BJ (cell line): ENCODE data around the gene OIP5. TPM values are rescaled to one million over a fixed set of nuclear protein-coding genes. Genes with fewer than 3 reads are reported as not detected.

ENCODE experiments used
- CTCF ChIA-PET: fragments of 350-600 bp; formaldehyde crosslinking; extraction: SDS; loops from one replicate; lab custom pipeline; 2021; ENCODE audit warnings: antibody characterized with exemption, inconsistent platforms; lab: Yijun Ruan, JAX
- POLR2A ChIA-PET: fragments of 300-600 bp; sonication (Branson Sonifier 250); formaldehyde crosslinking; extraction: SDS; loops from one replicate; lab custom pipeline; 2021; ENCODE audit warnings: antibody characterized with exemption; lab: Charles Lee
- DNase-seq: peaks from one replicate; pipeline ENCODE4 v3.0.0-alpha.2; 2011; ENCODE audit warnings: low read depth
- H3K27me3 ChIP-seq: 2 replicates; pipeline ENCODE4 v1.6.0; 2011; ENCODE audit warnings: low read length; ENCODE audit not compliant: control insufficient read depth, insufficient read depth
- H3K36me3 ChIP-seq: 2 replicates; pipeline ENCODE4 v1.5.1; 2011; ENCODE audit warnings: low read length; ENCODE audit not compliant: control insufficient read depth, insufficient read depth
- H3K4me3 ChIP-seq: 2 replicates; pipeline ENCODE4 v1.5.1; 2011; ENCODE audit warnings: low read depth, mild to moderate bottlenecking, control low read depth, low read length
- polyA plus RNA-seq: library from polyadenylated mRNA; depleted of rRNA; stranded (reverse); fragments of >200 nt; gene quantifications from 2 replicates; pipeline ENCODE4 v1.2.3, GENCODE V29; 2011
- TF ChIP-seq, protein P1 (sequence below): IDR thresholded peaks from 2 replicates; pipeline ENCODE4 v1.5.1; 2011; ENCODE audit warnings: low read depth, mild to moderate bottlenecking, control low read depth, inconsistent platforms, low read length, moderate library complexity; ENCODE audit not compliant: insufficient read depth

OIP5 gene
- polyA plus RNA-seq, 1 experiment: 4.0 TPM

DNA sequence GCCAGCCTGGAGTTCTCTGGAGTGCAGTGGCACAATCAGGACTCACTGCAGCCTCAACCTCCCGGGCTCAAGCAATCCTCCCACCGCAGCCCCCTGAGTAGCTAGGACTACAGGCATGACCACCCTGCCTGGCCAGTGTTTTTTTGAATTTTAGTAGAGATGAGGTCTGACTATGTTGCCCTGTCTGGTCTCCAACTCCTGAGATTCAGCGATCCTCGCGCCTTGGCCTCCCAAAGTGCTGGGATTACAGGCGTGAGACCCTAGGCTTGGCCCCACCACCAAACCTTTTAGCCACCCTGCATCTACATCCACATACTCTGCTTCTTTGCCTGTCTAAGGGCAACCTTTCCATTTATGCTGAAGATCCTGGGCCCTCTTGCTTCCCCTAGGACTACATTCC, 4.7 kb upstream of the OIP5 start:
- Histone ChIP-seq H3K4me3 (no peak overlapping the region), H3K27me3 (no peaks in the 10 kb centered on the region), H3K36me3 (no peaks in the 10 kb centered on the region)
- CTCF ChIA-PET: no interaction called here
- POLR2A ChIA-PET: no interaction called here
- no peak for DNase-seq
- TF ChIP-seq, protein P1, sequence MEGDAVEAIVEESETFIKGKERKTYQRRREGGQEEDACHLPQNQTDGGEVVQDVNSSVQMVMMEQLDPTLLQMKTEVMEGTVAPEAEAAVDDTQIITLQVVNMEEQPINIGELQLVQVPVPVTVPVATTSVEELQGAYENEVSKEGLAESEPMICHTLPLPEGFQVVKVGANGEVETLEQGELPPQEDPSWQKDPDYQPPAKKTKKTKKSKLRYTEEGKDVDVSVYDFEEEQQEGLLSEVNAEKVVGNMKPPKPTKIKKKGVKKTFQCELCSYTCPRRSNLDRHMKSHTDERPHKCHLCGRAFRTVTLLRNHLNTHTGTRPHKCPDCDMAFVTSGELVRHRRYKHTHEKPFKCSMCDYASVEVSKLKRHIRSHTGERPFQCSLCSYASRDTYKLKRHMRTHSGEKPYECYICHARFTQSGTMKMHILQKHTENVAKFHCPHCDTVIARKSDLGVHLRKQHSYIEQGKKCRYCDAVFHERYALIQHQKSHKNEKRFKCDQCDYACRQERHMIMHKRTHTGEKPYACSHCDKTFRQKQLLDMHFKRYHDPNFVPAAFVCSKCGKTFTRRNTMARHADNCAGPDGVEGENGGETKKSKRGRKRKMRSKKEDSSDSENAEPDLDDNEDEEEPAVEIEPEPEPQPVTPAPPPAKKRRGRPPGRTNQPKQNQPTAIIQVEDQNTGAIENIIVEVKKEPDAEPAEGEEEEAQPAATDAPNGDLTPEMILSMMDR: no peak

DNA sequence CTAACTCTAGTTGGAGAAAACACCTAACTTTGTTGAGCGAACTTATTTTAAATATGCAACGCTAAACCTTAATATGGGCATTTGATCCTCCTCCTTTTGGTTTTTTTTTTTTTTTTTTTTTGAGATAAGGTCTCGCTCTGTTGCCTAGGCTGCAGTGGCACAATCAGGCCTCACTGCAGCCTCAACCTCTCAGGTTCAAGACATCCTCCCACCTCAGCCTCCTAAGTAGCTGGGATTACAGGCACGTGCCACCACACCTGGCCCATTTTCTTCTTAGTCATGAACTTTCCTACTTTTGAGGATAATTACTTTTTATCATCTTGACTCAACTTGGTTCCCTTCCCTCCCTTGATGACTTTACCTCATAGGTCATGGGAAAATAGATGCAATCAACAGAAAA, 4.2 kb upstream of the OIP5 start:
- TF ChIP-seq, protein P1: no peak
- CTCF ChIA-PET: no interaction called here
- no peak overlapping the region for H3K4me3 ChIP-seq
- no peaks in the 10 kb centered on the region for H3K36me3 ChIP-seq
- H3K27me3 ChIP-seq: no peaks in the 10 kb centered on the region
- no peak for DNase-seq
- POLR2A ChIA-PET: no interaction called here

DNA sequence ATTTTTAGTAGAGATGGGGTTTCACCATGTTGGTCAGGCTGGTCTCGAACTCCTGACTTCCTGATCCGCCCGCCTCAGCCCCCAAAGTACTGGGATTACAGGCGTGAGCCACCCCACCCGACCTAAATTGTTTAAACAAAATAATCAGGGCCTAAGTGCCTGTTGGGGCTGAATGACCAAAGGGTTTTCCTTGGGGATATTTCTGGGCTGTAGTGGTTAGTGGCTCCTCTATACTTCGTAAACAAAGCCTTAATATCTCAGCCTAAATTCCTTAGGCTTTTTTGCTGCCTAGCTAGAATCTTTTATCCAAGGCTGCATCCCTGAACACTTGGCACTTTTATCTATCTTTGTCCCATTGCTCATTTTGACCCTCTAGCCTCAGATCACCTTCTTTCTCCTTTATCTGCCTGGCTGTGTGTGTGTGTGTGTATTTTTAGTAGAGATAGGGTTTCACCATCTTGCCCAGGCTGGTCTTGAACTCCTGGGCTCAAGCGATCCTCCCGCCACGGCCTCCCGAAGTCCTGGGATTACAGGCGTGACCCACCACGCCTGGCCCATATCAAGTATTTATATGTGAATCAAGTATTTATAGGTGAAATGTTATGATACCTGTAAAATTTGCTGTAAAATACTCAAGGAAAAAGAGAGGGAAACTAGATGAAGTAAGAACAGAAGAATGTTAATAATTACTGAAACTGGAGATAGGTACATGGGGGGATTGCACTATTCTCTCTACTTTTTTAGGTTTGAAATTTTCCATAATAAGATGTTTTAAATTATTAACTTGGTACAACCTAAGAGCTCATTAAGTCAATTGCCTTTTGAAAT, 2.1 kb upstream of the OIP5 start:
- TF ChIP-seq, protein P1: no peak
- H3K27me3 ChIP-seq: no peaks in the 10 kb centered on the region
- no peak for DNase-seq
- no peaks in the 10 kb centered on the region for H3K36me3 ChIP-seq
- ChIA-PET CTCF (interaction anchor here (0.5 to 0.6 kb wide), 2 partner anchors 312 to 433 kb away, joined by 3 read pairs; no protein-coding TSS in a partner anchor), POLR2A (no interaction called here)
- H3K4me3 ChIP-seq: no peak overlapping the region

DNA sequence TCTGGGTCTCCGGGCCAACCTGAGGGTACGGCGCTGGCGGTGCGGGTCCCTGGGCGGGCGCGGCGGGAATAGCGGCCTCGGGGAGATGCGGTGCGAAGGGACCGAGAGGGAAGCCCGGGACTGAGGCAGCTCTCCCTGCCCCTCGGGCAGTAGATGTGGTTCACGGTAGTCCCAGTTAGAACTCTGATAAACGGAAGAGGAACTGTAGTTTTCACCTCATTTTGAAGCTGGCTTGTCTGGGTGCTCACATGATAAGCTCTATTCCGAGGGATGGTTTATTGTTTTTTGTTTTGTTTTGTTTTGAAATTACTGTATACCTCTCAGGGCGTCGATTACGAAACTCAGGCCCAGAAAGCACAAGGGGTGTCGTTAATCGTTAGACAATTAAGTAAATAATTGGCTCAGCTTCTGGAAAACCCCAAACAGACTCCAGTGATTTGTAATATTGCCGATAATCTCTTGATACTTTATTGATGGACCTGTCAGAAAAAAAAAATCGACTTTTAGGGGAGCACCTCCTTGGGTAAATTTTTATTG, 703 bp upstream of the OIP5 start:
- CTCF ChIA-PET: interaction anchor here (0.5 to 2.7 kb wide), 12 partner anchors 9 to 567 kb away, joined by 3 to 16 read pairs (median 4); partner anchors contain the start of genes CHP1 and EXD1
- TF ChIP-seq, protein P1: no peak
- POLR2A ChIA-PET: no interaction called here
- Histone ChIP-seq H3K36me3 (no peaks in the 10 kb centered on the region), H3K27me3 (no peaks in the 10 kb centered on the region), H3K4me3 (peak overlapping the region; percentile 74)
- DNase-seq: no peak

DNA sequence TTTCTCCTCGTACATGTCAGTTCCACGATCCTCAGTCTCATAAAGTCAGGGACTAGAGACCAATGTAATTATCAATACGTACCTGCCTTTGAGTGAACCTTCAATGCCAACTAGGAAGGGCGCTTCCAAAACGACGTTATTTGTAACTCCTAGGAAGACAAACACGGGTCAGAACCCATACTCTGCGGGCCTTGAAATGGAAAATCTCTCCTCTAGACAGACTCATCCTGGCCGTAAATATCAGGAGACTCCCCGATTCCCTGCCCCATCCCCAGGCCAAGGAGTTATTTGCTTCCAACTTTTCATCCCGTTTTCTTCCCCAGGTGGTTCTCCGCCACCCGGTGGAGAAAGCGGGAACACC, 578 bp downstream of the OIP5 start:
- DNase-seq: no peak
- no peaks in the 10 kb centered on the region for H3K27me3 ChIP-seq
- POLR2A ChIA-PET: no interaction called here
- TF ChIP-seq, protein P1: peak; percentile 84; the same call in 1 of the 2 replicates
- no peaks in the 10 kb centered on the region for H3K36me3 ChIP-seq
- CTCF ChIA-PET: interaction anchor here (0.7 to 2.7 kb wide), 7 partner anchors 11 to 474 kb away, joined by 3 to 16 read pairs (median 6); partner anchors contain the start of genes CHP1 and EXD1
- peak overlapping the region; percentile 68 for H3K4me3 ChIP-seq
